Prostate gland (tissue), 2 donors: ENCODE data around the gene ARHGEF28.

Experiments used
- POLR2AphosphoS5 ChIP-seq: sonication (generic); formaldehyde crosslinking; IDR thresholded peaks from one replicate; pipeline ENCODE4 v1.6.1; 2017; ENCODE audit warnings: antibody characterized with exemption
- TF ChIP-seq, protein P1 (sequence below), 4 experiments: fragments of 200-600 bp in 2 of 4; fragments of 450-650 bp in 2 of 4; sonication (generic) in 2 of 4; IDR thresholded peaks; 1 replicate in 3 of 4; 2 replicates in 1 of 4; pipeline ENCODE4 v1.5.1; 2016 to 2019; ENCODE audit warnings: antibody characterized with exemption in 4 of 4, mild to moderate bottlenecking in 2 of 4, moderate library complexity in 2 of 4

DNA sequence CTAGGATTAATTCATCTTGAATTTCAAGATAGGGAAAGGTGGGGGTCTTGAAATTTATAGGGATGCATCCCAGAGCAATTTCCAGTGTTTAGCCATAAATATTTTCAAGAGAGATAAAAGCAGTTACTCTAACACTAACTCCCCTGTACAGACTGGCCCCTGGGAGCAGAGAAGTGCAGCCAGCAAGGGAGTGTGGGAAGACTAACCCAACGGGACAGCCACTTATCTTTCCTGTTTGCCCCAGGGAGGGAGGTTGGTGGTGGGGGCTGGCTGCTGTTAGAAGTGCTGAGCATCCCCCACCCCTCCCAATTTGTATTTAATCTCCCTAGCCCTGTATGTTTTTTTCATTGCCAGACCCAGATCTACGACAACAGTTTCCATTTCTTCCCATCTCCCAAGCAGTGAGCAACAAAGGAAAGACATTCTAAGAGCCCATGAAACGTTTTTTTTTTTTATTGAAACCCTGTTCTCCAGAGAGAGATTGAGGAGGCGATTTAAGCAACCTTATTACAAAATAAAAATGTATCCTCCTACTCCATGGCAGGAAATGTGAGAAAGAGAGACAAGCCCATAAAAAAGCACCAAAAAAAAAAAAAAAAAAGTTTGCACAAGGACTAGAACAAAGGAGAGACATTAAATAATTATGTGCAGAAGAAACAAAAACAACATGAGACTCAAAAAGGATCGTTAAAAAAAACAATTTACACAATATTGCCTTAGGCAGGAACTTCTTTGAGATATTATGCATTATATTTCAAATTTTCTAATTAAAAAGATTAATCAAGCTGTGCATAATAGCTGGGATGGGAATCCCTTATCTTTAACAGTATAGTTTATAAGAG lies 343.4 kb downstream of the ARHGEF28 start:
- TF ChIP-seq POLR2AphosphoS5: no peak
- TF ChIP-seq, protein P1, sequence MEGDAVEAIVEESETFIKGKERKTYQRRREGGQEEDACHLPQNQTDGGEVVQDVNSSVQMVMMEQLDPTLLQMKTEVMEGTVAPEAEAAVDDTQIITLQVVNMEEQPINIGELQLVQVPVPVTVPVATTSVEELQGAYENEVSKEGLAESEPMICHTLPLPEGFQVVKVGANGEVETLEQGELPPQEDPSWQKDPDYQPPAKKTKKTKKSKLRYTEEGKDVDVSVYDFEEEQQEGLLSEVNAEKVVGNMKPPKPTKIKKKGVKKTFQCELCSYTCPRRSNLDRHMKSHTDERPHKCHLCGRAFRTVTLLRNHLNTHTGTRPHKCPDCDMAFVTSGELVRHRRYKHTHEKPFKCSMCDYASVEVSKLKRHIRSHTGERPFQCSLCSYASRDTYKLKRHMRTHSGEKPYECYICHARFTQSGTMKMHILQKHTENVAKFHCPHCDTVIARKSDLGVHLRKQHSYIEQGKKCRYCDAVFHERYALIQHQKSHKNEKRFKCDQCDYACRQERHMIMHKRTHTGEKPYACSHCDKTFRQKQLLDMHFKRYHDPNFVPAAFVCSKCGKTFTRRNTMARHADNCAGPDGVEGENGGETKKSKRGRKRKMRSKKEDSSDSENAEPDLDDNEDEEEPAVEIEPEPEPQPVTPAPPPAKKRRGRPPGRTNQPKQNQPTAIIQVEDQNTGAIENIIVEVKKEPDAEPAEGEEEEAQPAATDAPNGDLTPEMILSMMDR (IDR thresholded peaks at IDR 0.05): no peak
